Umbilical cord (tissue), 2 donors: ENCODE measurements around the gene RNGTT. TPM values are rescaled to one million over a fixed set of nuclear protein-coding genes. Genes with fewer than 3 reads are reported as not detected.

Experiments used
- DNase-seq: peaks from one replicate; pipeline ENCODE4 v3.0.0-alpha.2; 2015; ENCODE audit warnings: low spot score
- total RNA-seq: library from RNA; depleted of rRNA; stranded (reverse); fragments of >200 nt; gene quantifications from one replicate; pipeline ENCODE4 v1.2.3, GENCODE V29; 2014; ENCODE audit warnings: low replicate concordance; ENCODE audit not compliant: insufficient read depth

RNGTT gene
- total RNA-seq, 1 donor from 2014 or later, result 14.4 TPM

GRCh38 chr6:88562353-88563276 is 400.8 kb downstream of the RNGTT start:
- no peak for DNase-seq

DNA sequence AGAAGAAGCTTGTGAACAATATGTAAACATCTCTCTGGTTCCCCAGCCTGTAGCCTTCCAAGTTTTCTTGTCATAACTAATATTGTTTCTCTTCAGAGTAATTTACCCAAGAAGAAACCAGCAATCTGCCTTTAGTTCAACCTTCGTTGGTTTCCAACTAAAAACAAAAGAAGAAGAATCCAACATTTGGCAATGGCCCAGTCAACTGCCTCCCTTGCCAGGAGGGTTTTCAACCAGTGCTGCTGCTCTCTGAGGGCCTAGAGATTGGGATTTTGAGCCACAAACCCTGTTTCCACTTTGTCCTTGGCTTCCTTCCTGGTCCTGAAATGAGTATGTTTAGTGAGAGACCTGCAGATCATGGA is 401.5 kb downstream of the RNGTT start:
- DNase-seq, result no peak

DNA sequence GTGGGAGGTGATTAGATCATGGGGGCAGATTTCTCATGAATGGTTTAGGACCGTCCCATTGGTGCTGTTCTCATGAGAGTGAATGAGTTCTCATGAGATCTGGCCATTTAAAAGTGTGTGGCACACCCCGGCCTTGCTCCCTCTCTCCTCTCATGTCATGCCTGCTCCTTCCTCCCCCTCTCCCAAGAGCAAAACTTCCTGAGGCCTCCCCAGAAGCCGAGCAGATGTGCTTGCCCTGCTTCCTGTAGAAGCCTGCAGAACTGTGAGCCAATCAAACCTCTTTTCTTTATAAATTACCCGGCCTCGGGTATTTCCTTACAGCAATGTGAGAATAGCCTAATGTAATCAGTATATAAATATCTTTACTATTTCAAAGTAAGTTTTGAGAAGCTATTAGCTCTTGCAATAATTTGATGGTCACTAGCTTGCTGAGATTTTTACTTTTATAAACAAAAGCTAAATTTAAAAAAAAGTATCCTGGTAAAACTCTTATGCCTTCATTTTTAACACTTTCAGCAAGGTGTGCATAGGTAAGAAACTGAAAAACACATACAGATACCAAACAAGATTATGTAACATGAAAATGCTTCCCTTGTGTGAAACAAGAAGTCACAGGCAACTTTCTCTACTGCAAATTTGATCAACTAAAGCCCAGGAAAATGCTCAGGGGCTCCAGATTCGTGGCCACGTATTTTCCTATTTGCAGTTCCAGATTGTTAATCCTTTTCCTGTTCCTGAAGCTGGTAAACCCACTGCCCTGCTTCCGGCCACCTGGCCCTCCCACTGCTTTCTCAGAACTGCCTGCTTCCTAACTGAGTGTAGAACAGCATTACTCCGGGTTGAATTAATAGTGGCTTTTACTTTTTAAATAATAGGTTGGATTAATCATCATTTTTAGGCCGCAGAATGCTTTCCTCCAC is 402.1 kb downstream of the RNGTT start:
- no peak for DNase-seq

Other genes starting within 250 kb of the RNGTT start
- gene PNRC1, start 117.1 kb upstream of the RNGTT start, total RNA-seq, result 179 TPM
- 4.3 TPM for gene SRSF12, start 154.5 kb upstream of the RNGTT start, total RNA-seq
- 23.8 TPM for gene PM20D2, start 182.4 kb upstream of the RNGTT start, total RNA-seq